Astrocyte of the spinal cord (primary cell): ENCODE measurements around the gene DRD4.

ENCODE experiments used
- DNase-seq: peaks from one replicate; pipeline ENCODE4 v3.0.0; 2011; ENCODE audit warnings: low read depth, low spot score
- H3K4me3 ChIP-seq: 2 replicates; pipeline ENCODE4 v1.5.1; 2011; ENCODE audit warnings: low read depth, mild to moderate bottlenecking, low read length, moderate library complexity
- in situ Hi-C: cut with HindIII; loops from 2 replicates; pipeline ENCODE4 v1.10.0; 2017; ENCODE audit warnings: low sequenced_read_pairs
- TF ChIP-seq, protein P1 (sequence below): IDR thresholded peaks from 2 replicates; pipeline ENCODE4 v1.5.1; 2012; ENCODE audit warnings: low read depth, mild to moderate bottlenecking, low read length, inconsistent platforms

The DRD4 gene

DNA sequence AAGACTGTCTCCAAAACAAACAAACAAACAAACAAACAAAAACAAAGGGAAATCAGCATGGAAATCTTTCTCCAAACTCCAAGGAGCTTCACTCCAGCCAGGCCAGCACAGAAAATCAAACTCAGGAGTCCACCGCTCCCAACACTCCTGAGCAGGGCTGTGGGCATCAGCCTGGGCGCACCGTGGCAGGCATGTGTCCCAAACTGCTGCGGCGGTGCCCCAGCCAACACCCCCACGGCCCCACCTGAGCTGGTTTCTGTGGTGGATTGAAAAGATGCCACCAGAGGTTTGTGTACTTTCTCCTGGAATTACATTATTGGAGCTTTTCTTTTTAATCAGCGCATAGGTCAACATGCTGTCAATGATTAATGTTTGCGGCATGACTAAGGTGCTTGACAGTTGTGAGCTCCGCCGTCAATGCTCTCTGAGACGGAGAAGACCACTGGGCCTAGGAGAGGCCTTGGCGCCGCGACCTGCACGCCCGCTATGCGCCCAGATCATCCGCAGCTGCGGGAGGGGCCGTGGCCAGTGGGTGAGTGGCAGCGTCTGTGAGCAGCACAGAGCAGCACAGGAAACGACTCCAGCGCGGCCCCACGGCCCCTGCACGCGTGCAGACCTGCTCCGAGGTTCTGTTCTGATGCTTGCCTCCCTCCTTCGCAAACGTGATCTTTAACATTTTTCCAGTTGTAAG is 18.1 kb downstream of the DRD4 start:
- no peak overlapping the region for H3K4me3 ChIP-seq
- no peak for DNase-seq
- in situ Hi-C loops, result no loop called here
- TF ChIP-seq, protein P1, sequence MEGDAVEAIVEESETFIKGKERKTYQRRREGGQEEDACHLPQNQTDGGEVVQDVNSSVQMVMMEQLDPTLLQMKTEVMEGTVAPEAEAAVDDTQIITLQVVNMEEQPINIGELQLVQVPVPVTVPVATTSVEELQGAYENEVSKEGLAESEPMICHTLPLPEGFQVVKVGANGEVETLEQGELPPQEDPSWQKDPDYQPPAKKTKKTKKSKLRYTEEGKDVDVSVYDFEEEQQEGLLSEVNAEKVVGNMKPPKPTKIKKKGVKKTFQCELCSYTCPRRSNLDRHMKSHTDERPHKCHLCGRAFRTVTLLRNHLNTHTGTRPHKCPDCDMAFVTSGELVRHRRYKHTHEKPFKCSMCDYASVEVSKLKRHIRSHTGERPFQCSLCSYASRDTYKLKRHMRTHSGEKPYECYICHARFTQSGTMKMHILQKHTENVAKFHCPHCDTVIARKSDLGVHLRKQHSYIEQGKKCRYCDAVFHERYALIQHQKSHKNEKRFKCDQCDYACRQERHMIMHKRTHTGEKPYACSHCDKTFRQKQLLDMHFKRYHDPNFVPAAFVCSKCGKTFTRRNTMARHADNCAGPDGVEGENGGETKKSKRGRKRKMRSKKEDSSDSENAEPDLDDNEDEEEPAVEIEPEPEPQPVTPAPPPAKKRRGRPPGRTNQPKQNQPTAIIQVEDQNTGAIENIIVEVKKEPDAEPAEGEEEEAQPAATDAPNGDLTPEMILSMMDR, result no peak

DNA sequence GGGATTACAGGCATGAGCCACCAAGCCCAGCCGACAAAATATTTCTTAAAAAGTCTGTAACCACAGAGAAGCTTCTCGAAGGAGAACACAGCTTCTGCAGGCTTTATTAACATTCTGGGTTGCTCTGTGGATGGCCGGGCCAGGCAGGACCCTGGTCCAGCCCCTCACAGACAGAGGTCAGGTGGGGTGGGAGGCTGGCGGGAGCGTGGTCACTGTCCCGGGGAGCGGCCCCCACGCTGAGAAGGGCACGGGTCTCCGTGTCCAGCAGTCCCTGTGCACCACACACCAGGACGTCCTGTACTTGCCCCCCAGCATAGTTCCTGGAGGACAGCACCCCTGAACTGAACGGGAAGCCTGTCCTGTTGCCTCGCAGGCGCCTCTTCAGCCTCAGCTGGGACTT is 19.4 kb downstream of the DRD4 start:
- TF ChIP-seq, protein P1, result no peak
- H3K4me3 ChIP-seq, result no peak overlapping the region
- DNase-seq, result no peak
- in situ Hi-C loops, result no loop called here

DNA sequence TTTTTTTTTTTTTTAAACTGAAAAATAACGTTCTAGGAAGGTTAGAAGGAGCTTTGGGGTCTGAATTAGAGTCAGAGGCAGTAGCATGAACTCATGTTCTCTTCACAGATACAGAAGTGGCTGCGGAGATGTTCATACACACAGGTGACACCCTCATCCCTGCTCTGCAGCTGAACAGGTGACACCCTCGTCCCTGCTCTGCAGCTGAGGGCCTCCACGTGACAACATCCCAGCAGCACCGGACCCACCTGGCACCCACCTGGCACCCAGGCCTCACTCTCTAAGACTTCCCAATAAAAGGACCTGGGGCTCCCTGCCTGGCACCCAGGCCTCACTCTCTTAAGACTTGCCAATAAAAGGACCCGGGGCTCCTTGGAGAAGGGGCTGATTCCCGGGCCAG is 19.8 kb downstream of the DRD4 start:
- H3K4me3 ChIP-seq, result no peak overlapping the region
- no peak for DNase-seq
- in situ Hi-C loops, result no loop called here
- TF ChIP-seq, protein P1, result no peak

DNA sequence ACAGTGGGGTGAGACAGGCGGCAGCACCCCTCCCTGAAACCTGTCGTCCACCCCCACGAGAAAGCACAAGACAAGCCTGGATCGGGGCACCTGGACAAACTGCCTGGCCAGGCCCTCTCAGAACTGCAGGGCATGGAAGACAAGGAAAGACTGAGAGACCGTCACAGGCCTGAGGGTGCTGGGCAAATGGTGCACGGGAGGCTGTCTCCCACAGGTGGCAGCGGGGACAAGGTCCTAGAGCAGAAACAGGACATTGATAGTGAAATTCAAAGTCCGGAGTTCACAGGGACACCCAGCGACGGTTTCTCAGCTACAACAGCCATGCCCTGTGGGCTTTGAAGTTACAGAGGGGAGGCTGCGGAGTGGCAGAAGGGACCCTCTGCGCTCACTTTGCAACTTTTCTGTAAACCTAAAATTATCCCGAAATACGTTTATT is 20.6 kb downstream of the DRD4 start:
- no peak overlapping the region for H3K4me3 ChIP-seq
- in situ Hi-C loops, result no loop called here
- no peak for DNase-seq
- TF ChIP-seq, protein P1, result no peak

DNA sequence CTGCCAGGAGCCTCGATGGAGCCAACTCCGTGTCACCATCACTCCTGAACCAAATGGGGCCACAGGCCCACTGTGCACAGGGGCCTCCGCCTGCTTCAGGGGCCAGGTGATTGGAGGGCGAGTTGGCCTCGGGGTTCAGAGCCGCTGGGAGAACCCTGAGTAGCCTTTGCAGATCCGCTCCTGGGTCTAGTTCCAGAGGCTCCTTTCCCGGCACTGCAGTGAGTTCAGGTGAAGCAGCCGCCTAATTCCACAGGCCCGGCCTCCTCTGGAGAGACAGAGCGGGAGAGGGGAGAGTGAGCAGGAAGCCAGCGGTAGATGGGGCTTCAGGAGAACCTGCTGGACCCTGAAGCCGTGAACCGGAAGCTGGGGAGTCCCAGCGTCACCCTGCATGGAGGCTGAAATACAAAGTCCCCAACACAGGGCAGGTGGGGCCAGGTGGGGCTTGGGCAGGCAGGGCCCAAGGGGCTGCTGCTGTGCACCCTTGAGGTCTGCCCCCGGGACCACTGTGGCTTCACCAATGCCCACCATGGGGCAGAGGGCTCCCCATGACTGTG is 22.5 kb downstream of the DRD4 start:
- no peak for DNase-seq
- TF ChIP-seq, protein P1, result no peak
- H3K4me3 ChIP-seq, result no peak overlapping the region
- in situ Hi-C loops, result no loop called here

DNA sequence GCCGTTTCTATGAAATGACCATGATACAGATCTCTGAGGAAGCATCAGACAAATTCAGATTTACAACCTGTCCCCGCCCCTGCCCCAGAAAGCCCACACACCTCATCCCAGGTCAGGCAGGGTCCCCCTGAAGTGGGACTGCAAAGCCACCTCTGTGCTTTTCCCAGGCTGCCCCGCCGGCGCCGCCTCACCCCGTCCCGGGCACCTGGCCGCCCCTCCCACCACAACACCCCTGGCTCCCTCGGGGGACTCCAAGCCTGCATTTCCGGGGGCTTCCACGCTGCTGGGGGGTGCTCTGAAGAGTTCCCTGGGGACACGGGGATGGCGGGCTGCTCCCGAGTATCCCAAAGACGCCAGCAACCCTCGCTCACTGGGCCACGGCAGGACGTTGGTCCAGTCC is 23.2 kb downstream of the DRD4 start:
- TF ChIP-seq, protein P1, result no peak
- in situ Hi-C loops, result no loop called here
- no peak overlapping the region for H3K4me3 ChIP-seq
- no peak for DNase-seq
